ENCODE data around the gene C1orf105.

C1orf105 gene

GRCh38 chr1:172381946-172382345 is 38.5 kb upstream of the C1orf105 start:
- Histone ChIP-seq H3K4me1 (ENCODE audit: control insufficient read depth, insufficient read depth, low read length) (no peaks in the 10 kb centered on the region), H3K36me3 (ENCODE audit: control insufficient read depth in 2 of 2, insufficient read depth in 1 of 2, low read length in 2 of 2) (no peaks in the 10 kb centered on the region), H3K9me3 (ENCODE audit: control insufficient read depth, insufficient read depth, low read depth, low read length) (no peaks in the 10 kb centered on the region), H3K27ac (ENCODE audit: extremely low read depth, low read depth, low read length) (no peak overlapping the region), H3K4me3 (ENCODE audit: low read depth, low read length) (no peak overlapping the region)
- POLR2A ChIA-PET: no interaction called here
- CTCF ChIA-PET: interaction anchor here (0.6 kb wide), 1 partner anchor 16 kb away, joined by 3 read pairs; no protein-coding TSS in a partner anchor
- TF ChIP-seq ZNF707 (tag by site-specific recombination; IDR thresholded peaks at IDR 0.05) (no peak), ZNF670 (tag by site-specific recombination; IDR thresholded peaks at IDR 0.05; ENCODE audit: low read depth) (no peak), ZNF354C (tag by site-specific recombination; IDR thresholded peaks at IDR 0.05; ENCODE audit: borderline replicate concordance, low read depth) (no peak), ZNF660 (tag by site-specific recombination; IDR thresholded peaks at IDR 0.05) (no peak), KLF17 (tag by site-specific recombination; IDR thresholded peaks at IDR 0.05) (no peak), ZNF501 (tag by site-specific recombination; IDR thresholded peaks at IDR 0.05) (no peak), ZNF274 (IDR thresholded peaks at IDR 0.05; ENCODE audit: low read length) (no peak), ZNF274 (tag by site-specific recombination; IDR thresholded peaks at IDR 0.05; ENCODE audit: borderline replicate concordance) (no peak)
- TF ChIP-seq, protein P1, sequence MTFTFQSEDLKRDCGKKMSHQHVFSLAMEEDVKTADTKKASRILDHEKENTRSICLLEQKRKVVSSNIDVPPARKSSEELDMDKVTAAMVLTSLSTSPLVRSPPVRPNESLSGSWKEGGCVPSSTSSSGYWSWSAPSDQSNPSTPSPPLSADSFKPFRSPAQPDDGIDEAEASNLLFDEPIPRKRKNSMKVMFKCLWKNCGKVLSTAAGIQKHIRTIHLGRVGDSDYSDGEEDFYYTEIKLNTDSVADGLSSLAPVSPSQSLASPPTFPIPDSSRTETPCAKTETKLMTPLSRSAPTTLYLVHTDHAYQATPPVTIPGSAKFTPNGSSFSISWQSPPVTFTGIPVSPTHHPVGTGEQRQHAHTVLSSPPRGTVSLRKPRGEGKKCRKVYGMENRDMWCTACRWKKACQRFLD (tag by site-specific recombination; IDR thresholded peaks at IDR 0.05): no peak
- TF ChIP-seq, protein P2, sequence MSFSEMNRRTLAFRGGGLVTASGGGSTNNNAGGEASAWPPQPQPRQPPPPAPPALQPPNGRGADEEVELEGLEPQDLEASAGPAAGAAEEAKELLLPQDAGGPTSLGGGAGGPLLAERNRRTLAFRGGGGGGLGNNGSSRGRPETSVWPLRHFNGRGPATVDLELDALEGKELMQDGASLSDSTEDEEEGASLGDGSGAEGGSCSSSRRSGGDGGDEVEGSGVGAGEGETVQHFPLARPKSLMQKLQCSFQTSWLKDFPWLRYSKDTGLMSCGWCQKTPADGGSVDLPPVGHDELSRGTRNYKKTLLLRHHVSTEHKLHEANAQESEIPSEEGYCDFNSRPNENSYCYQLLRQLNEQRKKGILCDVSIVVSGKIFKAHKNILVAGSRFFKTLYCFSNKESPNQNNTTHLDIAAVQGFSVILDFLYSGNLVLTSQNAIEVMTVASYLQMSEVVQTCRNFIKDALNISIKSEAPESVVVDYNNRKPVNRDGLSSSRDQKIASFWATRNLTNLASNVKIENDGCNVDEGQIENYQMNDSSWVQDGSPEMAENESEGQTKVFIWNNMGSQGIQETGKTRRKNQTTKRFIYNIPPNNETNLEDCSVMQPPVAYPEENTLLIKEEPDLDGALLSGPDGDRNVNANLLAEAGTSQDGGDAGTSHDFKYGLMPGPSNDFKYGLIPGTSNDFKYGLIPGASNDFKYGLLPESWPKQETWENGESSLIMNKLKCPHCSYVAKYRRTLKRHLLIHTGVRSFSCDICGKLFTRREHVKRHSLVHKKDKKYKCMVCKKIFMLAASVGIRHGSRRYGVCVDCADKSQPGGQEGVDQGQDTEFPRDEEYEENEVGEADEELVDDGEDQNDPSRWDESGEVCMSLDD (tag by site-specific recombination; IDR thresholded peaks at IDR 0.05): no peak
- TF ChIP-seq, protein P3, sequence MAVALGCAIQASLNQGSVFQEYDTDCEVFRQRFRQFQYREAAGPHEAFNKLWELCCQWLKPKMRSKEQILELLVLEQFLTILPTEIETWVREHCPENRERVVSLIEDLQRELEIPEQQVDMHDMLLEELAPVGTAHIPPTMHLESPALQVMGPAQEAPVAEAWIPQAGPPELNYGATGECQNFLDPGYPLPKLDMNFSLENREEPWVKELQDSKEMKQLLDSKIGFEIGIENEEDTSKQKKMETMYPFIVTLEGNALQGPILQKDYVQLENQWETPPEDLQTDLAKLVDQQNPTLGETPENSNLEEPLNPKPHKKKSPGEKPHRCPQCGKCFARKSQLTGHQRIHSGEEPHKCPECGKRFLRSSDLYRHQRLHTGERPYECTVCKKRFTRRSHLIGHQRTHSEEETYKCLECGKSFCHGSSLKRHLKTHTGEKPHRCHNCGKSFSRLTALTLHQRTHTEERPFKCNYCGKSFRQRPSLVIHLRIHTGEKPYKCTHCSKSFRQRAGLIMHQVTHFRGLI (tag by site-specific recombination; IDR thresholded peaks at IDR 0.05): no peak

GRCh38 chr1:172382406-172382805 is 38.1 kb upstream of the C1orf105 start:
- no peaks in the 10 kb centered on the region for H3K4me1 ChIP-seq (ENCODE audit: control insufficient read depth, insufficient read depth, low read length)
- no peak overlapping the region for H3K4me3 ChIP-seq (ENCODE audit: low read depth, low read length)
- CTCF ChIA-PET: interaction anchor here (0.6 kb wide), 1 partner anchor 16 kb away, joined by 3 read pairs; no protein-coding TSS in a partner anchor
- H3K36me3 ChIP-seq (ENCODE audit: control insufficient read depth in 2 of 2, insufficient read depth in 1 of 2, low read length in 2 of 2): no peaks in the 10 kb centered on the region
- H3K27ac ChIP-seq (ENCODE audit: extremely low read depth, low read depth, low read length): no peak overlapping the region
- TF ChIP-seq GLIS2 (tag by site-specific recombination; IDR thresholded peaks at IDR 0.05) (no peak), ZBTB1 (tag by site-specific recombination; IDR thresholded peaks at IDR 0.05) (no peak), ZNF777 (tag by site-specific recombination; IDR thresholded peaks at IDR 0.05; ENCODE audit: borderline replicate concordance) (no peak), KLF17 (tag by site-specific recombination; IDR thresholded peaks at IDR 0.05) (no peak), ZNF624 (tag by site-specific recombination; IDR thresholded peaks at IDR 0.05) (no peak), ZNF843 (tag by site-specific recombination; IDR thresholded peaks at IDR 0.05) (no peak), ZFHX2 (tag by site-specific recombination; conservative IDR thresholded peaks at IDR 0.05) (no peak), ZNF621 (tag by site-specific recombination; IDR thresholded peaks at IDR 0.05) (no peak), ZNF248 (tag by site-specific recombination; IDR thresholded peaks at IDR 0.05) (no peak)
- TF ChIP-seq, protein P4, sequence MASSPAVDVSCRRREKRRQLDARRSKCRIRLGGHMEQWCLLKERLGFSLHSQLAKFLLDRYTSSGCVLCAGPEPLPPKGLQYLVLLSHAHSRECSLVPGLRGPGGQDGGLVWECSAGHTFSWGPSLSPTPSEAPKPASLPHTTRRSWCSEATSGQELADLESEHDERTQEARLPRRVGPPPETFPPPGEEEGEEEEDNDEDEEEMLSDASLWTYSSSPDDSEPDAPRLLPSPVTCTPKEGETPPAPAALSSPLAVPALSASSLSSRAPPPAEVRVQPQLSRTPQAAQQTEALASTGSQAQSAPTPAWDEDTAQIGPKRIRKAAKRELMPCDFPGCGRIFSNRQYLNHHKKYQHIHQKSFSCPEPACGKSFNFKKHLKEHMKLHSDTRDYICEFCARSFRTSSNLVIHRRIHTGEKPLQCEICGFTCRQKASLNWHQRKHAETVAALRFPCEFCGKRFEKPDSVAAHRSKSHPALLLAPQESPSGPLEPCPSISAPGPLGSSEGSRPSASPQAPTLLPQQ (tag by site-specific recombination; IDR thresholded peaks at IDR 0.05): no peak
- TF ChIP-seq, protein P5, sequence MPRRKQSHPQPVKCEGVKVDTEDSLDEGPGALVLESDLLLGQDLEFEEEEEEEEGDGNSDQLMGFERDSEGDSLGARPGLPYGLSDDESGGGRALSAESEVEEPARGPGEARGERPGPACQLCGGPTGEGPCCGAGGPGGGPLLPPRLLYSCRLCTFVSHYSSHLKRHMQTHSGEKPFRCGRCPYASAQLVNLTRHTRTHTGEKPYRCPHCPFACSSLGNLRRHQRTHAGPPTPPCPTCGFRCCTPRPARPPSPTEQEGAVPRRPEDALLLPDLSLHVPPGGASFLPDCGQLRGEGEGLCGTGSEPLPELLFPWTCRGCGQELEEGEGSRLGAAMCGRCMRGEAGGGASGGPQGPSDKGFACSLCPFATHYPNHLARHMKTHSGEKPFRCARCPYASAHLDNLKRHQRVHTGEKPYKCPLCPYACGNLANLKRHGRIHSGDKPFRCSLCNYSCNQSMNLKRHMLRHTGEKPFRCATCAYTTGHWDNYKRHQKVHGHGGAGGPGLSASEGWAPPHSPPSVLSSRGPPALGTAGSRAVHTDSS (tag by site-specific recombination; IDR thresholded peaks at IDR 0.05): no peak
- POLR2A ChIA-PET: no interaction called here
- H3K9me3 ChIP-seq (ENCODE audit: control insufficient read depth, insufficient read depth, low read depth, low read length): no peaks in the 10 kb centered on the region

Measured in HEK293 (cell line).